IPS DF 4.7 (cell line): ENCODE results near the gene ARHGDIA.

Source experiments
- DNase-seq: peaks from one replicate; pipeline ENCODE4 v3.0.0-alpha.2; 2013; ENCODE audit warnings: low spot score; ENCODE audit errors: extremely low read depth

ARHGDIA gene

DNA sequence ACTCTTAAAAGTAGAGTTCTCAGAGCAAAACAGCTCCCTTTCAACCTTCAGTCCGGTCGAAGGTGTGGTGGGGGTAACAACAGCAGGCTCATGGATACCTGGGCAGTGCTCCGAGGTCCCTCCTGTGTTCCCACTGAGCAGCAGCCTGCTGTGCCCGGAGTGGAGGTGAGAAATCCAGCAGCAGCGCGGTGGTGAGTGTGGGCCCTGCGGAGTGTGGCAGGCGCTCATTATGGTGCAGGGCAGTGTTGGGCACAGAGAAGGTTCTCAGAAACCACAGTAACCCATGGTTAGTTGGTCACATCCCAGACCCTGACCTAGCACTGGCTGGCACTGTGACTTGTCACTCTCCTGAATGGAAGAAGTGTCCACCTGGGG is 5.8 kb downstream of the ARHGDIA start:
- no peak for DNase-seq

DNA sequence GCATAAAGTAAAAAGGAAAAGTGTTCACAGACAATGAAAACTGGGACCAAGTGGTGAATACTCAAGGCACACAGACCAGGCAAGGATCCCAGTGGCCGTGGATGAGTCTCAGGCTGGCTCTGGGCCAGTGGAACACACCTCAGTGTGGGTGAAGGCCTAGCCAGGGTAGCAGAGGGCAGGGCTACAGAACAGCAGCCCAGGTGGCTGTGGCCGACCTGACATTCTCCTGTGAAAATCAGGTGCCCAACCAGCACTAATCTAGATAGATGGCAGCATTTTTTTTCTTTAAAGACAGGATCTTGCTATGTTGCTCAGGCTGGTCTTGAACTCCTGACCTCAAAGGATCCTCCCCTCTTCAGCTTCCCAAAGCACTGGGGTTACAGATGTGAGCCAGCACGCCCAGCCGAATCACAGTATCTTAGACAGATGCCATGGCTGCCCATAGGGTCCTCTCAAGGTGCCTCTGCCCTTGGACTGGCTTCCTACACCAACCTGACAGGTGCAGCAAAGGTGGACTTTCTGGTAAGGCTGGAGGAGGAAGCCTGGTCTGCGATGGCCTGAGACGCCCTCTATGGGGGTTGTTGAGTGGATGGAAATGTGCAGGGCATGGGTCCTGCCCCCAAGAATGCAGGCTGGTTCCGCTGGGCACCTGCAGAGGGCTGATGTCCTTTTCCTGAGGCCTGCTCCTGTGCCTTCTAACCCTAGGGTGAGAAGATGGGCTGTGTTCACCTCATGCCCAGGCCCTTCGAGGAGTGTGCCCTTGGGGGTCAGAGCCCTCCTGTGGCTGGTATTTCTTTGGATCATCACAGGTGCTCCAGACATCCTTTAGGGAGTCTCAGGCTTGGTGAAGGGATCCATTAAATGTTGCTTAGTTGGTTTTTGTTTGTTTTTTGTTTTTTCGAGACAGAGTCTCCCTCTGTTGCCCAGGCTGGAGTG is 7.0 kb downstream of the ARHGDIA start:
- DNase-seq: no peak

DNA sequence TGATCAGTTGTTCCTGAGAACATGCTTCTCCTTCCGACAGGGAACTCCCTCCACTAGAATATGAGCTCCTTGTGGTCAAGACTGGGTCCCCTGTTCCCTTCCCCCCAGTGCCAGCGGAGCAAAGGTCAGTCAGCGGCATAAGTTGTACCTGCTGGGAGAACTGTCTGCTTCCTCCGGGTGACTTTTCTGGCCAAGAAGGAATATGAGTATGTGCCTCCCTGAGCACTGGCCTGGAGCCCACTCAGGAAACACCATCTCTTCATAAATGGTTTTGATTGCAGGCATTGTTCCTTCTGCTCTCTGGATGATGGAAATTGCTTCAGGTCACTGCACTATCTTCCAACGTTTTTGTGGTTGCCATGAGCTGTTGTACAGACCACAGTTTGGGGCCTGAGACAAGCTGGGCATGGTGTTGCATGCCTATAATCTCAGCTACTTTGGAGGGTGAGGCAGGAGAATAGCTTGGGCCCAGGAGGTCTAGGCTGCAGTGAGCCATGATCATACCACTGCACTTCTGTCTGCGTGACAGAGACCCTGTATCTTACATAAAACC is 7.9 kb downstream of the ARHGDIA start:
- no peak for DNase-seq

DNA sequence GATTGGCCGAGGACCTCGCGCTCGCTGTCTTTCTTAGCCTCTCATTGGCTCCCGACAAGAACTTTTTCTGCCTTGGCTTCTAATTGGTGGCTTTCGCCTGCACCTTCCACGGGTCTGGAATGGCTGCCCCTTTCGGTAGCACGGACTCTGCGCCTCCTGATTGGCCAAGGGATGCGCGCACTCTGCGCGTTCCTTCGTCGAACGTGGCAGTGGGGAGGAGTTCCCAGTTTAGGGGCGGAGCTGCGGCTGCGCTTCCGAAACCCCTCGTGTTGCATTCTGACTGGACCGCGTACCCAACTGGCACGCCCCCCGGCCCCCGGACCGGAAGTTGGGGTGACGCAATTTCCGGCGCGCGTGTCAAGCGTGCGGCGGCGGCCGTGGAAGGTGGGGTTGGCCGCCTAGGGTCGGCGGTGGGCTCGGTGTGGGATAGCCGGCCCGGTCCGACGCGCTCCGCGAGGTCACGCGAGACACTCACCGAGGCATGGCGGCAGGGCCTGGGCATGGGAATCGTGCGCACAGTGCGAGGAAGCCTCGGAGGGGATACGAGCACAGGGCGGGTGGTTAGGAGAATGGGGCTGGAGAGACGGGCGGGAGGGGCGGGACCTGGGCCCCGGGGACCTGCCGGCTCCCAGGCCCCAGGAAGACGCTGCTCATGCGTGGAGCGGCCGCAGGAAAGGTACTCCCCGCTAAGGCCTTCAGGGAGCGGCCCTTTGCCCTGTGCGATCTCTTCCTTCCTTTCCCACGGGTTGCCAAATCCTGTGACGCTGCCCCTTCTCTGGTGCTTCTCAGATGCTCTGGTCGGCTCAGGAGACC is 10.2 kb downstream of the ARHGDIA start:
- DNase-seq: peak; percentile 100

DNA sequence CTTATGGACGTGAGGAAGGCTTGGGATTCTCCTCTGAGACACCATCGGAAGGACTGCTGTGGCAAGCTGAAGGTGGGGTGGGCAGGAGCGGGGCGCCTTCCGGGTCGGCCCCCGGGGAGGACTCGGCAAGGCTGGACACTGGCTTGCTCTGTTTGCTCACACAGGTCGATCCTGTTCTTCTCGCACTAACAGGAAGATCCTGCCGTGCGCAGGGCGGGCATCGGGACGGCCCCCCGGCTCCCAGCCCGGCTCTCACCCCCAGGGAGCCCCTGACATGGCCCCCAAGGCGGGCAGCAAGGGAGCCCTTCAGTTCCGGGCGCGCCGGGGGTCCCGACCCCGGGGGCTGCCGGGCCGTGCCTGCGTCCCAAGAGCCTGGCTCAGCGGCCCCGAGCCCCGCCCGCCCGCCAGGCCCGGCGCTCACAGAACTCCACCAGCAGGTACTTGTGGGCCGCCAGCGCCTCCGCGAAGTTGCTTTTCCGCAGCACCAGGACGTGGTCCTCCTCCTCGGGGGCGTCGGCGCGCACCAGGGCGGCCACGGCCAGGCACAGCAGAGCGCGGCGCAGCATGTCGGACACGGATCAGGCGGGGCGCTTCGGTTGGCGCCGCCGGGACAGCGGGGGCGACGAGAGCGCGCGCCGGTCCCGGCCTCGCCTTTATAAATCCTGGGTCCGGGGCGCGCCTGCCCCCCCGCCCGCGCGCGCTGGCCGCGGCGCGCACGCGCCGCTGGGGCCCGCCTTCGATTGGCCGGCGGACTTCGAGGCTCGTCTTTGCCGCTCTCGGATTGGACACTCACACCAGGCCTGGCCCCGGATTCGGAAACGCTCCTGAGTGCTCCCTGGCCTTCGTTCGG is 11.0 kb downstream of the ARHGDIA start, which contains the start of gene P4HB:
TSS of gene P4HB (minus strand) at position 630 of the 850 bp plus-strand sequence. CDS start at position 566, 64 bp downstream.
- DNase-seq: no peak

DNA sequence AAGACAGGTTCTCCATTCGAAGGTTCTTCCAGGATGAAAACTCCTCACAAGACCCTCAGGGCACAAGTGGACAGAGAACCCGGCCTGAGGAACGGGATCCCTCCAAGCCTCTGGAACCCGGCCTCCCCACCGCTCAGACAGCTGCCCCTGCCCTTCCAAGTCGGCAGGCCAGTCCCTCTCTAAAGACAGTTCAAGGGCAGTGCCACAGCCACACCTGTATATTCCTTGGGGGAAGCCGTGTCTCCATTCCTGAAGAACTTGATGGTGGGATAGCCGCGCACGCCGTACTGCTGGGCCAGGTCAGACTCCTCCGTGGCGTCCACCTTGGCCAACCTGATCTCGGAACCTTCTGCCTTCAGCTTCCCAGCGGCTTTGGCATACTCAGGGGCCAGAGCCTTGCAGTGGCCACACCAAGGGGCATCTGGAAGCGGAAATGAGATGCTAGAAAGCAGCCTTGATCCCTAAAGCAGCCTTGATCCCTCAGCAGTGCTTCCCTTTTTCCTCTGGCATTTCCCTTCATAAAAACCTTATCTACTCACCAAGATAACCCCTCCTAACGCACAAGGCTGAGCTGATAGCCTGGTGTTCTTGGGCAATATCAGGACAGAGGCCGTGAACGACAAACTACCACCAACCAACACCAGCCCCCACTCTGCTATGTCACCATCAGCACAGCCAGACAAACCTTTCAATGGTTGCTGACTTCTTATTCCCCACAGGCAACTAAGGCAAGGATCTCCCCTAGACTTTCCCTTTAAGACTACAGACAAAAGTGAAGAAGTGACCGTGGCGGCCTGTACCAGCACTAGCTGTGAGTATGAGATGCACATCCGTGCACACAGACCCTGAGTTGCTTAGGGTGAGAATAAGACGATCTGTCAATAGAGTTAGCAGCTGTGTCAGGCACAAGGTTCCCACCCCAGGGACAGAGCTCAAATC is 11.9 kb downstream of the ARHGDIA start:
- no peak for DNase-seq

DNA sequence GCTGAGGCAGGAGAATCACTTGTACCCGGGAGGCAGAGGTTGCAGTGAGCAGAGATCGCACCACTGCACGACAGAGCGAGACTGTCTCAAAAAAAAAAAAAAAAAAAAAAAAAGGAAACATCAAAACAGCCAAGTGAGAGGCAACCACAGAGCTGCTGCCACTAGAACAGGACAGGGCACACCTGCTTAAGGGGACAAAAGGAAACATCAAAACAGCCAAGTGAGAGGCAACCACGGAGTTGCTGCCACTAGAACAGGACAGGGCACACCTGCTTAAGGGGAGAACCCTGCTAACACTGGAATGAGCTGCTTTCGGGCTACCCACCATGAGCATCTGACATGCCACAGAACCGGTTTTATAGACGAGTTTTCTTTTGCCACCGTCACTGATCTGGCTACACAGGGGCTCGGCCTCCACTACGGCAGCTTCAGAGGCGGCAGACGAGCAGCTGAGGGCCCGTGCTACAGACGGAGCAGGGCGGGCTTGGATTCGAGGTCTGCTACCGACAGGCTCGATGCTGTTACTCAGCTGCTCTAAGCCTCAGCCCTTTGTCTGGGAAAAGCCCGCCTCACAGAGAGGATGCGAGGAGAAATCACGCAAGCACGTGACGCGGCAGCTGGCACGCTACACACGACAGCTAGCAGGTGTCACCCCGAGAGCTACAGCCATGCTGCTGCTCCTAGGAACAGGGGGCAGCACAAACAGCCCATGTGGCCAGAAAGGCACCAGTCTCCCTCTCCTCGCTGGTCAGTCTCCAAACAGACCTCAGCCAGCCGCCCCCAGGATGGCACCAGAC is 12.8 kb downstream of the ARHGDIA start:
- DNase-seq: no peak

DNA sequence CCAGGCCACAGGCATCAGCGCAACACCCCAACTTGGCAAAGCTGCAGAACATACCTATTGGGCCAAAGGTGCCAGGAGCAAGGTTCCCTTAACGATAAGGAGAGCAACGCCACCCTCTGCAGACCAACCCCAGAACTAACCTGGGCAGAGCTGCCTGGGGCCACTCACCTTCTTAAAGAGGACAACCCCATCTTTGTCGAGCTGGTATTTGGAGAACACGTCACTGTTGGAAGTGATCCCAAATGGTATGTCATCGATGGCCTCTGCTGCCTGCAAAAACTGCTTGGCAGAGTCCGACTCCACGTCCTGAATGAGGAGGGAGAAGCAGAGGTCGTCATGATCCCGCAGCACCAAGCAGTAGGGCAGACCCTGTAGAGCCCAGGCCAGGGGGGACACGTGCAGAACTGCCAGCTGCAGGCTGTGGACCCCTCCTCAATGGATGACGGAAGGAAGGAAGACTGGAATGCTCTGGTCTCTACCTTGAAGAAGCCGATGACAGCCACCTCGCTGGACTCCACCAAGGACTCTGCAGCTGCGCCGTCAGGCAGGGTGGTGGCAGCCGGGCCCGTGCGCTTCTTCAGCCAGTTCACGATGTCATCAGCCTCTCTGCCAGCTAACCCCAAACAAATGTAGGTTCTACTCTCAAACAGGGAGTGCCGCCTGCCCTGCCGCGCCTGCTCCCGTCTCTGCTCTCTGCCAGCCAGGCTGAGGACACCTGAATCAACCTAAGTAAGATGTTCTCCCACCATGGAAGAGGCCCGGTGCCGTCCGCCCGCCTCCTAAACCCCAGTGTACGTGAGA is 16.0 kb downstream of the ARHGDIA start:
- DNase-seq: no peak

DNA sequence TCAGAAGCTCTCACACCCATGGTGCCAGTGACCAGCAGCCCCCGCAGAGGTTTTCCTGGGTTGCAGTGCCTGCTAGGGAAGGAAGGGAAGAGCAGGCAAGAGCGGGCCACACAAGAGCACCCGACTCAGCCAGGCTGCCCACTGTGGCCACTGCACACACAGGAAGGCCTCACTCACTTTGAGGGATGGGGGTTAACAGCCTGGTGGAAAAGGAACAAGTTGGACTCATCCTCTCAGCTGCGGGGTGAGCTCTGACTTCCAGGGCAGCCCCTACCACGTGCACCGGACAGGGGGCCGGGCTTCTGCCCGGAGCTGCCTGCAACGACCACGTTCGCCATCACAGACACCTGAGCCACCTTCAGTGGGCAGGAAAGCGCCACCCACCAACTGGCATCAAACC is 18.9 kb downstream of the ARHGDIA start:
- no peak for DNase-seq

DNA sequence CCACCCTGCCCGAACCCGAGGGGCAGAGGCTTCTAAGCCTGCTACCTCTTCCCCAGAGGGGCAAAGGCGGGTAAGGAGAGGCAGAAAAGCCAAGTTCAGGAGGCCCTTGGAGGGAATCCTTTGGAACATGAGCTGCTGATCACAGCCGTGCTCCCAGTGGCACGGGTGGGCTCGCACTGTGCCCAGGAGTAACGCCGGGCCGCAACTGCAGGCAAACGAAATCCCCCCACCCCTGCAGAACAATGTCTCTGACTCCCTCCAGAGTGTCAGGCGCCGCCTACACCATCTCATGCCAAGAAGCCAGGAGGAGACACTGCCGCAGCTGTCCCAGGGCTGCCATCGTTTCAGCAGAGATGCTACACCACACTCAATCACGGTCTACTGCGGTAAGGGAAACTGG is 19.7 kb downstream of the ARHGDIA start:
- no peak for DNase-seq

DNA sequence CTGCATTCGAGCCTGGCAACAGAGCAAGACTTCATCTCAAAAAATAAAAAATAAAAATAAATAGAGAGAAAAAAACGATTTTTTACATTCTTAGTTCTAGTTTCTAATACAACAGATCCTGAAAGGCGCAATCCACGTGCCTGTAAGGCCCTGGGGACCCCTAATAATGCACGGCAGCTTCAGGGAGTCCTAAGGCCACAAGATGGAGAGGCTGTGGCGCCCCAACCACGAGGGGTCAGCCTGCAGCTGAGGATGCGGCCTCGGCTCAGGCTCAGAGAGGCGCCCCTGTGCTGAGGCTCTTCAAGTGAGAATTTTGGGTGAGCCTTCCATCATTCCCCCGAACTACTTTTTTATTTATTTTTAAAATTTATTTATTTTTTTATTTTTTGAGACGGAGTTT is 21.7 kb downstream of the ARHGDIA start:
- no peak for DNase-seq

DNA sequence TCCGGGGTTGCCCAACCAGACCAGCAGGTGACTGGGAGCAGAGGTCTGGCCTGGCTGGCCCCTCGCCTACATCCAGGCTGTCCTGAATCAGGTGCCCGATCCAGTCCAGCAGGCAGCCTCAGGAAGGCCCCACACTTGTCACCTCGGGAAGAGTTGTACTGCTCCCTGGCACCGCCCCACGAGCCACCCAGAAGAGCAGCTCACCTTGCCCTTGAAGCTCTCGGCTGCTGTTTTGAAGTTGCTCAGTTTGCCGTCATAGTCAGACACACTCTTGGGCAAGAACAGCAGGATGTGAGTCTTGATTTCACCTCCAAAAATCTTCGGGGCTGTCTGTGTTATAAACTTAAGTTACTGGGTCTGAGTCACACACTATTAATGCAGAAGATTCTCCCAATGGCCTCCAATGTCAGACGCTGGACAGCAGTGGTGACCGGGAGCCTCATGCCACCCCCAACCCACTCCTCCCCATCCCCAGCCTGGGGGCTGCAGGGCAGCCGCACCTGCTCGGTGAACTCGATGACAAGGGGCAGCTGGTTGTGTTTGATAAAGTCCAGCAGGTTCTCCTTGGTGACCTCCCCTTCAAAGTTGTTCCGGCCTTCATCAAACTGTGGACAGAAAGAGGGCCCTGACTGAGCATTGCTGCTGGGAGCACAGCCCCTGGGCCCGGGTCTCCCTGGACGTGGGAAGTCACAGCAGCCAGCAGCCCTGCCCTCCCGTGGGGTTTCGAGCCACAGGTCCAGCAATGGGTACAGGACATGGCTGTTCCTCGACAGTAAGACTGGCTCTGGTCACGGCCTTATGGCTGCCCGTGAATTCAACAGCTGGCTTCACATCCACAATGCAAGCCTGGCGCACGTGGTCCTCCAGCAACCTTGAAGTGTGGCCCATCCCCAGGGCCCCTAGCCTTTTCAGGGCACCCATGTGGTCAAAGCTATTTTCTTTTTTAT is 24.1 kb downstream of the ARHGDIA start:
- DNase-seq: no peak

DNA sequence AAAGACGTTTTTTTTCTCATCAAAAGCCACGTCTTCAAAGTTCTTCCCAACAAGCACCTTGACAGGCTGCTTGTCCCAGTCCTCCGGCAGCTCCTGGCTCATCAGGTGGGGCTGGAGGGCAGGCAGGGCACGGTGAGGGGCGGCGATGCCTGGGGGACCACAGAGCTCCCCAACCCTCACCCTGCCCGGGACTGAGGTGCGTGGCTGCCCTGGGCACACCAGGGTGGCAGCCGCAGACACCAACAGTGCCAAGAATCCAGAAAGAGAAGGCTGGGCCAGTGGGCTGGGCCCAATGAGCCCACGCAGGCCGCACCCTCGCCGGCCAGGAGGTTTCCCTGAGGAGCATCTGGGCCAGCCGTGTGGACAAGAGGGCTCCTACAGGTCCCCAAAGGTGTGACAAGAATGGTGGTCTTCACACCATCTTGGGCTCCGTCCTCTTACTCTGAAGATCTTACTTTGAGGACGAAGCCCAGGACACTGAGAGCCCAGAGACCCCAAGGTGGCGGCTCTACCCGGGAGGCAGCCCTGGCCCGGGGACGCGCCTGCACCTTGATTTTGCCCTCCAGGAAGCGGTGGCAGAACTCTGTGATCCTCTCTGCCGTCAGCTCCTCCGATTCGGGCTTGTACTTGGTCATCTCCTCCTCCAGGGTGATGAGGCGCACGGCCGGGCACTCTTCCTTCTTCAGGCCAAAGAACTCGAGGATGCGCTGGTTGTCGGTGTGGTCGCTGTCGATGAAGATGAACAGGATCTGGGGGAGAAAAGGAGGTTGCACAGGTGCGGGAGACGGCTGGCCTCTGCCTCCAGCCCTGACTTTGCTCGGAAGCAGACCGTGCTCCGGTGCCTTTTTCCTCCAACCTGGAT is 25.0 kb downstream of the ARHGDIA start:
- DNase-seq: no peak

DNA sequence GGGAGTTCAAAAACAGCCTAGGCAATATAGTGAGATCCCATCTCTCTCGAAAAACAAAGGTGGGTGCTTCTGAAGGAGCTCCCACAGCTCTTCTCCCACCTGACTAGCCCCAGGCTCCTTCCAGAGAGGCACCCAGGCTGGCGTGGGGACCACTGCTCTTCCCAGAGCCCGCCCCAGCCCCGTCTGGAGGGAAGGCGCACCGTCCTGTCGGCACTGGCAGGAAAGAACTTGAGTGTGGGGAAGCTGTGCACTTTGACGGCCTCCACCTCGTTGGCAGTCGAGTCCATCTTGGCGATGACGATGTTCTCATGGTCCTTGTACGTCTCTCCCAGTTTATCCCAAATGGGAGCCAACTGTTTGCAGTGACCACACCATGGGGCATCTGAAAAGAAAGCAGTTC is 25.8 kb downstream of the ARHGDIA start:
- DNase-seq: no peak

DNA sequence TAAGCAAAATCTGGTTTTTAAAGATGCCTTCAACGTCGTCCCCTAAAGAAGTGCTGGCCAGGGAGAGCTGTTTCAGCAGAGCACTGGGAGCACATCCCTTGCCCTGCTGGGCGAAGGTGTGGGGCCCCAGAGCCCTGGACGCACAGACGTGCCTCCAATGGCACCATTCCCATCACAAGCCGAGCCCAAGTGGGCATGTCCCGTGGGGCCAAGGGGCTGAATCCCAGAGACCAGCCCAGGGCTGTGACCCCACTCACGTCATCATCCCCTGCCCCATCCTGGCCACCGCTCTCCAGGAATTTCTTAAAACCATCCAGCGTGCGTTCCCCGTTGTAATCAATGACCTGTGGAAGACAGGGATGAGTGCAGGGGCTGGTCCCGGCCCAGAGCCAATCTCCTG is 26.2 kb downstream of the ARHGDIA start:
- no peak for DNase-seq

DNA sequence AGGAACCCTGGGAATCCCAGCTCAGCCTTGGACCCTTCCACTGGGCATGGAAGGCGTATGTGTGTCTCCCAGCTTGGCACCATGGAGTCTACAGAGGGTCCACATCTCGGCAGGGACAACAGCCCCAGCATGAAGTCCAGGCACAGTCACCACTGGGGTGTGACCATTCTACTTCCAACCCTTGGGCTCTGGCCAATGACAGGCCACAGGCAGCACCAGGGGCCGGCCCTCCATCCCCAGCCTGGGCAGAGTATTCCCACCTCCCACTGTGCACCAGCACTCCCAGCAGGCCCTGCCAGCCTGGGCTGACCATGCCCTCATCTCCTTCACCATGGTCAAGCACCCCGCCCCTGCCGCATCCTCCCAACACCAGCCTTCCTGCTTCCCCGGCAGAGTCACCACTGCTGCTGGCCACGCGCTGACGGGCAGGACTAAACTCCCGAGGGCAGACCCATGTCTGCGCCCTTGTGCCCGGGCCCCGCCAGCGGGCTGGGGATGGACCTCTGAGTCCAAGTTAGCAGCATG is 26.7 kb downstream of the ARHGDIA start:
- no peak for DNase-seq
